Lower lobe of right lung (tissue), 2 donors: ENCODE measurements around the gene ERVW-1. TPM values are rescaled to one million over a fixed set of nuclear protein-coding genes. Genes with fewer than 3 reads are reported as not detected.

Experiments used
- ATAC-seq, 2 donors: fragments of 200-7000 bp; cut with Tn5 transposase; one replicate each; pipeline ENCODE4 v1.9.1; 2020 to 2022; ENCODE audit warnings: mild to moderate bottlenecking in 2 of 2, moderate library complexity in 2 of 2
- DNase-seq: peaks from one replicate; pipeline ENCODE4 v3.0.0-alpha.2; 2020
- H3K27ac ChIP-seq: fragments of 200-600 bp; one replicate; pipeline ENCODE4 v1.8.0; 2022
- H3K27me3 ChIP-seq: fragments of 200-600 bp; one replicate; pipeline ENCODE4 v1.8.0; 2022; ENCODE audit warnings: low read depth
- H3K36me3 ChIP-seq: fragments of 200-600 bp; one replicate; pipeline ENCODE4 v1.8.0; 2022; ENCODE audit warnings: mild to moderate bottlenecking
- H3K4me1 ChIP-seq: fragments of 200-600 bp; one replicate; pipeline ENCODE4 v1.8.0; 2022
- H3K4me3 ChIP-seq: fragments of 200-600 bp; one replicate; pipeline ENCODE4 v1.8.0; 2022; ENCODE audit warnings: mild to moderate bottlenecking
- H3K9me3 ChIP-seq: fragments of 200-600 bp; one replicate; pipeline ENCODE4 v1.8.0; 2022
- intact Hi-C: fragments of 100-400 bp; cut with DNase I; formaldehyde crosslinking; loops from one replicate; pipeline ENCODE4 v1.11.0; 2022
- total RNA-seq: library from RNA; stranded (reverse); fragmentation: NEBNext Ultra II Directional; extraction: Animal tissue kit (Norgen Biotek cat#: 25700); gene quantifications from one replicate; pipeline ENCODE4 v1.2.1, GENCODE V29; 2021
- TF ChIP-seq, protein P1 (sequence below): fragments of 200-600 bp; IDR thresholded peaks from one replicate; pipeline ENCODE4 v1.8.0; 2022; ENCODE audit warnings: antibody characterized with exemption, mild to moderate bottlenecking
- donor health status: DM: no; HTN: yes; CAD: no; lungs with severe emphysema.

ERVW-1 gene
- total RNA-seq, 1 donor from 2014 or later, result not detected

DNA sequence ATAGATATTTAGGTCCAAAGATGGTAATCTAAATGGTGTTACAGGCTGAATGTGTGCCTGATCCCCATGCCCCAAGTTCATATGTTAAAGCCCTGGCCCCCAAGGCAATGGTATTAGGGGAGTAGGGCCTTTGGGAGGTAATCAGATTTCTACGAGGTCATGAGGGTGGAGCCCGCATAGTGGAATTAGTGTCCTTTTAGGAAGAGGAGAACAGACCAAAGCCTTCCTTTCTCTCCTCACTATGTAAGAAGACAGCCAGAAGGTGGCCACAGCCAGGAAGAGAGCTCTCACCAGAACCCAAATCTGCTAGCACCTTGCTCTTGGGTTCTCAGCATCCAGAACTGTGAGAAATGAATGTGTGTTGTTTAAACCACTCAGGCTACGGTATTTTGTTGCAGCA is 15.2 kb downstream of the ERVW-1 start:
- Histone ChIP-seq H3K9me3 (no peaks in the 10 kb centered on the region), H3K36me3 (peaks cover 31% of the 10 kb centered on the region), H3K4me1 (no peaks in the 10 kb centered on the region), H3K4me3 (no peak overlapping the region), H3K27ac (no peak overlapping the region), H3K27me3 (no peaks in the 10 kb centered on the region)
- intact Hi-C loops, result no loop called here
- no peak for ATAC-seq
- DNase-seq, result no peak
- TF ChIP-seq, protein P1, sequence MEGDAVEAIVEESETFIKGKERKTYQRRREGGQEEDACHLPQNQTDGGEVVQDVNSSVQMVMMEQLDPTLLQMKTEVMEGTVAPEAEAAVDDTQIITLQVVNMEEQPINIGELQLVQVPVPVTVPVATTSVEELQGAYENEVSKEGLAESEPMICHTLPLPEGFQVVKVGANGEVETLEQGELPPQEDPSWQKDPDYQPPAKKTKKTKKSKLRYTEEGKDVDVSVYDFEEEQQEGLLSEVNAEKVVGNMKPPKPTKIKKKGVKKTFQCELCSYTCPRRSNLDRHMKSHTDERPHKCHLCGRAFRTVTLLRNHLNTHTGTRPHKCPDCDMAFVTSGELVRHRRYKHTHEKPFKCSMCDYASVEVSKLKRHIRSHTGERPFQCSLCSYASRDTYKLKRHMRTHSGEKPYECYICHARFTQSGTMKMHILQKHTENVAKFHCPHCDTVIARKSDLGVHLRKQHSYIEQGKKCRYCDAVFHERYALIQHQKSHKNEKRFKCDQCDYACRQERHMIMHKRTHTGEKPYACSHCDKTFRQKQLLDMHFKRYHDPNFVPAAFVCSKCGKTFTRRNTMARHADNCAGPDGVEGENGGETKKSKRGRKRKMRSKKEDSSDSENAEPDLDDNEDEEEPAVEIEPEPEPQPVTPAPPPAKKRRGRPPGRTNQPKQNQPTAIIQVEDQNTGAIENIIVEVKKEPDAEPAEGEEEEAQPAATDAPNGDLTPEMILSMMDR, result no peak

- Histone ChIP-seq H3K4me3 (no peak overlapping the region), H3K27me3 (no peaks in the 10 kb centered on the region), H3K4me1 (no peaks in the 10 kb centered on the region), H3K36me3 (peaks cover 44% of the 10 kb centered on the region), H3K27ac (no peak overlapping the region), H3K9me3 (no peaks in the 10 kb centered on the region)
- intact Hi-C loops, result no loop called here
- ATAC-seq (peak; percentile 59 to 70), DNase-seq (no peak)
- TF ChIP-seq, protein P1, result peak; percentile 66
Observed at GRCh38 chr7:92461027-92462003, 16.4 kb downstream of the ERVW-1 start.

DNA sequence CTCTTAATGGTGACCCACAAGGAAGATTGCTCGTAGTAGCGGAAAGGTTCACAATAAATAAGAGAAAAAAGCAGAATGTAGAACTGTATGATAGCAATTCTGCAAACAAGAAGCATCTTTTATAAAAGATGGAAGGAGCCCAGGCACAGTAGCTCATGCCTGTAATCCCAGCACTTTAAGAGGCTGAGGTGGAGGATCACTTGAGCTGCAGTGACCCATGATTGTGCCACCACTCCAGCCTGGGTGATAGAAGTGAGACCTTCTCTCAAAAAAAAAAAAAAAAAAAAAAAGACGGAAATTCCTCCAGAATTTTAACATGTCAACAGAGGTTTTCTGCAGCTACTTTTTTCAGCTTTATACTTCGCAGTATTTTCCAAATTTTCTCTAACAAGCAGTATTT is 17.2 kb downstream of the ERVW-1 start:
- DNase-seq (no peak), ATAC-seq (peak in 1 of 2 donors; percentile 42)
- TF ChIP-seq, protein P1, result no peak
- no peaks in the 10 kb centered on the region for H3K27me3 ChIP-seq
- H3K36me3 ChIP-seq, result peaks cover 46% of the 10 kb centered on the region
- no peak overlapping the region for H3K4me3 ChIP-seq
- H3K4me1 ChIP-seq, result no peaks in the 10 kb centered on the region
- intact Hi-C loops, result no loop called here
- no peaks in the 10 kb centered on the region for H3K9me3 ChIP-seq
- no peak overlapping the region for H3K27ac ChIP-seq

DNA sequence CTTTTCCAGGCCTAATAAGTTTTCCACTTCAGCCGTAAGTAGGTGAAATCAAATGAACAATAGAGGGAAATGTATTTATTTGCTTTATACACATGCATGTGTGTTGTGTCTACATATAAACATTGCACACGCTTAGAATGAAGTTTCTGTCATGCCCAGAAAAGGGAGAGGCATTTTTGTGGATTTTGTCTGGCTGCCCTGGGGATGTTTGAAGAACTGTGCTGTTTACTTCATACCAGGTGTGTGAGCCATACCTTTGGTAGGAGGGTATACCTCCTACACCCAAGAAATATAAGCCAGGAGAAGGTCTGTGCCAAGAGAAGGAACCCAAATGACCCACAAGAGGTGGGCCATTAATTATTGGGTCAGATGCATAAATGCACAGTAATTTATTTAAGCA is 17.6 kb downstream of the ERVW-1 start:
- DNase-seq (no peak), ATAC-seq (peak in 1 of 2 donors; percentile 49)
- Histone ChIP-seq H3K27me3 (no peaks in the 10 kb centered on the region), H3K9me3 (no peaks in the 10 kb centered on the region), H3K4me1 (no peaks in the 10 kb centered on the region), H3K27ac (no peak overlapping the region), H3K4me3 (no peak overlapping the region), H3K36me3 (peaks cover 47% of the 10 kb centered on the region)
- intact Hi-C loops, result no loop called here
- TF ChIP-seq, protein P1, result no peak

- no peak overlapping the region for H3K4me3 ChIP-seq
- no peaks in the 10 kb centered on the region for H3K9me3 ChIP-seq
- H3K36me3 ChIP-seq, result peaks cover 76% of the 10 kb centered on the region
Observed at GRCh38 chr7:92456236-92456635, 21.5 kb downstream of the ERVW-1 start.

More at GRCh38 chr7:92456236-92456635, 21.5 kb downstream of the ERVW-1 start:
- Histone ChIP-seq H3K4me1 (no peaks in the 10 kb centered on the region), H3K27ac (no peak overlapping the region), H3K27me3 (no peaks in the 10 kb centered on the region)
- ATAC-seq (no peak), DNase-seq (no peak)
- intact Hi-C loops, result no loop called here
- TF ChIP-seq, protein P1, result no peak
